ENCODE data around the gene SLCO3A1. TPM values are rescaled to one million over a fixed set of nuclear protein-coding genes. Genes with fewer than 3 reads are reported as not detected.

Gene SLCO3A1
- total RNA-seq, 1 experiment from 2014 or later, result 37.8 TPM

- no peak overlapping the region for H2AFZ ChIP-seq
- TF ChIP-seq, protein P1, sequence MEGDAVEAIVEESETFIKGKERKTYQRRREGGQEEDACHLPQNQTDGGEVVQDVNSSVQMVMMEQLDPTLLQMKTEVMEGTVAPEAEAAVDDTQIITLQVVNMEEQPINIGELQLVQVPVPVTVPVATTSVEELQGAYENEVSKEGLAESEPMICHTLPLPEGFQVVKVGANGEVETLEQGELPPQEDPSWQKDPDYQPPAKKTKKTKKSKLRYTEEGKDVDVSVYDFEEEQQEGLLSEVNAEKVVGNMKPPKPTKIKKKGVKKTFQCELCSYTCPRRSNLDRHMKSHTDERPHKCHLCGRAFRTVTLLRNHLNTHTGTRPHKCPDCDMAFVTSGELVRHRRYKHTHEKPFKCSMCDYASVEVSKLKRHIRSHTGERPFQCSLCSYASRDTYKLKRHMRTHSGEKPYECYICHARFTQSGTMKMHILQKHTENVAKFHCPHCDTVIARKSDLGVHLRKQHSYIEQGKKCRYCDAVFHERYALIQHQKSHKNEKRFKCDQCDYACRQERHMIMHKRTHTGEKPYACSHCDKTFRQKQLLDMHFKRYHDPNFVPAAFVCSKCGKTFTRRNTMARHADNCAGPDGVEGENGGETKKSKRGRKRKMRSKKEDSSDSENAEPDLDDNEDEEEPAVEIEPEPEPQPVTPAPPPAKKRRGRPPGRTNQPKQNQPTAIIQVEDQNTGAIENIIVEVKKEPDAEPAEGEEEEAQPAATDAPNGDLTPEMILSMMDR (conservative IDR thresholded peaks at IDR 0.05), result no peak
- TF ChIP-seq EZH2 (IDR thresholded peaks at IDR 0.05; ENCODE audit: low read depth), result no peak
- H3K27ac ChIP-seq, result no peak overlapping the region
- H3K9me2 ChIP-seq (ENCODE audit: insufficient read depth), result no peaks in the 10 kb centered on the region
- no peak overlapping the region for H3K4me3 ChIP-seq
- DNase-seq, result no peak
- H3K27me3 ChIP-seq (ENCODE audit: insufficient read depth, low read depth), result no peaks in the 10 kb centered on the region
- no peaks in the 10 kb centered on the region for H3F3A ChIP-seq (ENCODE audit: insufficient read depth, low read depth)
- intact Hi-C loops (cut with micrococcal nuclease; ENCODE audit: unreplicated experiment), result no loop called here
- H3K36me3 ChIP-seq (ENCODE audit: low read depth), result no peaks in the 10 kb centered on the region
- no peaks in the 10 kb centered on the region for H3K9me3 ChIP-seq (ENCODE audit: insufficient read depth, low read depth)
- no peaks in the 10 kb centered on the region for H4K20me1 ChIP-seq (ENCODE audit: insufficient read depth)
- CTCF ChIA-PET, result no interaction called here
- no peaks in the 10 kb centered on the region for H3K4me1 ChIP-seq (replicated peaks; ENCODE audit: insufficient read depth)
- no TSS peak for BruUV-seq (replicated peaks)
- peaks cover 21% of the 10 kb centered on the region for H3K79me2 ChIP-seq (ENCODE audit: low read depth)
- POLR2A ChIA-PET (ENCODE audit: unreplicated experiment), result no interaction called here
- no peak overlapping the region for H3K4me2 ChIP-seq
These were observed 150.1 kb downstream of the SLCO3A1 start for GRCh38 chr15:92003515-92004067.

DNA sequence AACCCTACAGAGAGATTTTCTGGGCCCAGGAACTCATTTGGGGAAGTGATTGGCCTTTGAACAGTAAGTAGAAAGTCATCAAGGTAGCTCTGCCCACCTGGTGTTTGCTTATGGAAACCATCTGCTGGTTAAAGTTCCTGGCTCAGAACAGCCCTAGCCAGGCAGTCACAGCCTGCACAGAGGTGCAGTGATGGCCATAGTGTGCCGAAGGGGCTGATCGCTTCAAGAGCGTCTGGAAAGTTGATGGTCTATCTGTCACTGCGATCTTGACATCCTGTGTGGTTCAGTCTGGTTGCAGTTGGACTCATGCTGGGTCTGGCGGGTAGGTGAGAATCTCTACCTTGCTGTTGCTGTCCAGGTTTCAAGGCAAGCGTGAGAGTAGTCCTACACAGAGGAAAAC lies 151.6 kb downstream of the SLCO3A1 start:
- H3K27me3 ChIP-seq (ENCODE audit: insufficient read depth, low read depth), result no peaks in the 10 kb centered on the region
- no TSS peak for BruUV-seq (replicated peaks)
- no peak for DNase-seq
- H3K27ac ChIP-seq, result no peak overlapping the region
- TF ChIP-seq, protein P1 (conservative IDR thresholded peaks at IDR 0.05), result no peak
- TF ChIP-seq EZH2 (IDR thresholded peaks at IDR 0.05; ENCODE audit: low read depth), result no peak
- ChIA-PET CTCF (no interaction called here), POLR2A (ENCODE audit: unreplicated experiment) (no interaction called here)
- no peak overlapping the region for H3K4me3 ChIP-seq
- H3K9me3 ChIP-seq (ENCODE audit: insufficient read depth, low read depth), result no peaks in the 10 kb centered on the region
- no peak overlapping the region for H2AFZ ChIP-seq
- intact Hi-C loops (cut with micrococcal nuclease; ENCODE audit: unreplicated experiment), result no loop called here
- H4K20me1 ChIP-seq (ENCODE audit: insufficient read depth), result no peaks in the 10 kb centered on the region
- no peaks in the 10 kb centered on the region for H3K36me3 ChIP-seq (ENCODE audit: low read depth)
- no peaks in the 10 kb centered on the region for H3K9me2 ChIP-seq (ENCODE audit: insufficient read depth)
- H3K4me2 ChIP-seq, result no peak overlapping the region
- H3K4me1 ChIP-seq (replicated peaks; ENCODE audit: insufficient read depth), result no peaks in the 10 kb centered on the region
- no peaks in the 10 kb centered on the region for H3F3A ChIP-seq (ENCODE audit: insufficient read depth, low read depth)
- peaks cover 19% of the 10 kb centered on the region for H3K79me2 ChIP-seq (ENCODE audit: low read depth)

DNA sequence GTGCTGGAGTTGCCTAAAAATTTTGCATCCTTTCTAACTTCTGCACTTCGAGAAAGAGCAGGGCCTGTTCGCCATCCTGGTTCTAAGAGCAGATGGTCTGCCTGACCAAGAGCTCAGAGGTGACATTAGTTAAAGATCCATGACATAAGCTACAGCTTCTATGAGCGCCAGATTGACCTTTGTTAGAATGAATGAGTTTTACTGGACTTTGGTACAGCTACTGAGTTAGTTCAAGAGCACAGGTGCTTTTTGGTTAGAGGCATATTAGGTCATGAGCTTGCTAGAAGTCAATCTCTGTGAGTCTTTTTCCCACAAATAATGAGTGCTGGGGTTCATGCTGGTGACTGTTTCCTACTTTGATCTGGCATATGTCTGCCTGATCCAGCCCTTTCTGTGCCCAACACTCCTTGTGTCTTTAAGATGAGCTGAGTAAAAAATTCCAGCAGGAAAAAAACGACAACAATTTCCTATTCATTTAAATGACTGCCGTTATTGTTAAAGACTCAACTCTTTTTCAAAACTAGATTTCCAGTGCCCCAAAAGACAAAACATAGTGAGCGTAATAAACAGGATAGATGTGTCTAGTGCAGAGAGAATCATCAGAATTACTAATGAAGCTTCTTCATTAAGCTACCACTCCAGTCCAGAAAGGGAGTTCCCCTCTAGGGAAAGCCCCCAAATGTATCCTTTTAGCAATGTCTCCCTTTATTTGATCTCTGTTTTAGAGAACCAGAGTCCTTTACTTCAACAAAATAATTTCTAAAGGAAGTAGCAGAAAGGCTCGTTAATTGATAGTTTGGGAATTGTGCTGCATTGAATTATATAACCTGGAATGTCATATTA lies 152.9 kb downstream of the SLCO3A1 start:
- Histone ChIP-seq H3K4me3 (no peak overlapping the region), H3K9me3 (ENCODE audit: insufficient read depth, low read depth) (no peaks in the 10 kb centered on the region), H3K27me3 (ENCODE audit: insufficient read depth, low read depth) (no peaks in the 10 kb centered on the region), H3K27ac (no peak overlapping the region), H3K9me2 (ENCODE audit: insufficient read depth) (no peaks in the 10 kb centered on the region), H4K20me1 (ENCODE audit: insufficient read depth) (no peaks in the 10 kb centered on the region), H3K79me2 (ENCODE audit: low read depth) (peaks cover 17% of the 10 kb centered on the region), H3F3A (ENCODE audit: insufficient read depth, low read depth) (no peaks in the 10 kb centered on the region; the same call in 1 of the 2 replicates), H3K36me3 (ENCODE audit: low read depth) (no peaks in the 10 kb centered on the region), H3K4me1 (replicated peaks; ENCODE audit: insufficient read depth) (peaks cover 1% of the 10 kb centered on the region; the same call in 1 of the 2 replicates), H2AFZ (no peak overlapping the region), H3K4me2 (no peak overlapping the region)
- TF ChIP-seq, protein P1 (conservative IDR thresholded peaks at IDR 0.05), result no peak
- TF ChIP-seq EZH2 (IDR thresholded peaks at IDR 0.05; ENCODE audit: low read depth), result no peak
- CTCF ChIA-PET, result no interaction called here
- POLR2A ChIA-PET (ENCODE audit: unreplicated experiment), result no interaction called here
- no TSS peak for BruUV-seq (replicated peaks)
- intact Hi-C loops (cut with micrococcal nuclease; ENCODE audit: unreplicated experiment), result no loop called here
- no peak for DNase-seq

Measured in PC-9 (cell line).